Endodermal cell (in vitro differentiated cells): Measurements from ENCODE around the gene CTSL. TPM values are rescaled to one million over a fixed set of nuclear protein-coding genes. Genes with fewer than 3 reads are reported as not detected.

Experiments used
- DNase-seq: peaks from one replicate; pipeline ENCODE4 v3.0.0-alpha.2; 2017
- H3K27ac ChIP-seq: 2 replicates; pipeline ENCODE4 v1.5.1; 2013; ENCODE audit warnings: mild to moderate bottlenecking, low read depth, low read length, moderate library complexity
- H3K27me3 ChIP-seq: 2 replicates; pipeline ENCODE4 v1.6.1; 2013; ENCODE audit warnings: mild to moderate bottlenecking, low read length, moderate library complexity; ENCODE audit not compliant: insufficient read depth, control insufficient read depth, poor library complexity, severe bottlenecking
- H3K36me3 ChIP-seq: 2 replicates; pipeline ENCODE4 v1.7.0; 2013; ENCODE audit warnings: mild to moderate bottlenecking, low read length, moderate library complexity; ENCODE audit not compliant: control insufficient read depth, insufficient read depth
- H3K4me1 ChIP-seq: one replicate; pipeline ENCODE4 v1.7.0; 2013; ENCODE audit warnings: low read length; ENCODE audit not compliant: control insufficient read depth, insufficient read depth
- H3K4me3 ChIP-seq: 2 replicates; pipeline ENCODE4 v1.5.1; 2013; ENCODE audit warnings: mild to moderate bottlenecking, low read length, moderate library complexity
- H3K9ac ChIP-seq: 2 replicates; pipeline ENCODE4 v1.6.1; 2013; ENCODE audit warnings: mild to moderate bottlenecking, low read length, moderate library complexity; ENCODE audit not compliant: poor library complexity, severe bottlenecking; ENCODE audit errors: extremely low read depth
- H3K9me3 ChIP-seq: 2 replicates; pipeline ENCODE4 v1.6.1; 2013; ENCODE audit warnings: mild to moderate bottlenecking, low read length, moderate library complexity; ENCODE audit not compliant: control insufficient read depth
- H3K27ac Mint-ChIP-seq: 2 replicates; pipeline ENCODE4 v1.8.0; 2020; ENCODE audit warnings: mixed read lengths
- H3K27me3 Mint-ChIP-seq: 2 replicates; pipeline ENCODE4 v1.8.0; 2021; ENCODE audit warnings: mild to moderate bottlenecking, mixed read lengths; ENCODE audit not compliant: insufficient read depth
- H3K36me3 Mint-ChIP-seq: 2 replicates; pipeline ENCODE4 v1.8.0; 2020; ENCODE audit warnings: low read depth, mixed read lengths
- H3K4me1 Mint-ChIP-seq: 2 replicates; pipeline ENCODE4 v1.8.0; 2020; ENCODE audit warnings: mixed read lengths
- H3K4me3 Mint-ChIP-seq: 2 replicates; pipeline ENCODE4 v1.8.0; 2020; ENCODE audit warnings: mild to moderate bottlenecking, moderate library complexity, mixed read lengths
- H3K9me3 Mint-ChIP-seq: 2 replicates; pipeline ENCODE4 v1.8.0; 2020; ENCODE audit warnings: mild to moderate bottlenecking, mixed read lengths
- CTCF ChIP-seq: fragments of 200-600 bp; sonication (generic); conservative IDR thresholded peaks from 2 replicates; pipeline ENCODE4 v1.5.0; 2021; ENCODE audit warnings: antibody characterized with exemption, mild to moderate bottlenecking
- WGBS, 2 experiments: methylation state at CpG; one replicate each; pipeline versions ENCODE4 v1.1.5 to v1.1.7; 2013; ENCODE audit warnings: missing lambda C conversion rate in 2 of 2, mixed read lengths in 1 of 2; ENCODE audit not compliant: insufficient coverage in 1 of 2, insufficient read length in 1 of 2; 5-methylcytosine and 5-hydroxymethylcytosine counted together
- total RNA-seq, 2 donors: library from RNA; stranded (reverse); fragmentation: NEBNext Ultra II Directional in 1 of 2; extraction: Animal tissue kit (Norgen Biotek cat#: 25700) in 1 of 2; gene quantifications; 2 replicates in 1 of 2; 3 replicates in 1 of 2; pipeline ENCODE4 v1.2.1, GENCODE V29; 2021

The CTSL gene
- total RNA-seq, 2 donors from 2014 or later = 81.2 to 131 TPM

DNA sequence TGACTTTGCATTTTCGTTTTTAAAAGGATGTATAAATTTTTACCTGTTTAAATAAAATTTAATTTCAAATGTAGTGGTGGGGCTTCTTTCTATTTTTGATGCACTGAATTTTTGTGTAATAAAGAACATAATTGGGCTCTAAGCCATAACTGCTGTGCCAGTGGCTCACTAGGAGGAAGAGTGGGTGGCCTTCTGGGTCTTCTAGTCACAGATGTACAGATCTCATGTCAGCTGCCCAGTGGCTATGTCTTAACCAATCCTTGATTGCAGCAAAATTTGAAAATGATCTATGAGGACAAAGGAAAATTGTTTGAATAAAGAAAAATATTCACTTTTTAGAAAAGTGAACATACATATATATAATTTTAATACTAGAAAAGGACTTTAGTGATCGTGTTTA, 5.4 kb downstream of the CTSL start:
- Mint-ChIP-seq H3K27me3 (peaks cover 3% of the 10 kb centered on the region), H3K9me3 (no peaks in the 10 kb centered on the region), H3K27ac (no peak overlapping the region), H3K4me1 (peaks cover 2% of the 10 kb centered on the region), H3K36me3 (peaks cover 30% of the 10 kb centered on the region), H3K4me3 (no peak overlapping the region)
- DNase-seq = no peak
- no peak overlapping the region for H3K27ac ChIP-seq
- TF ChIP-seq CTCF = no peak
- H3K27me3 ChIP-seq = no peaks in the 10 kb centered on the region
- no peaks in the 10 kb centered on the region for H3K9me3 ChIP-seq
- H3K4me1 ChIP-seq = no peaks in the 10 kb centered on the region
- H3K9ac ChIP-seq = no peak overlapping the region
- H3K4me3 ChIP-seq = no peak overlapping the region
- 80 to 81% methylated on average over 1 of the region's 2 CpGs for WGBS, 2 experiments
- peaks cover 29% of the 10 kb centered on the region for H3K36me3 ChIP-seq

DNA sequence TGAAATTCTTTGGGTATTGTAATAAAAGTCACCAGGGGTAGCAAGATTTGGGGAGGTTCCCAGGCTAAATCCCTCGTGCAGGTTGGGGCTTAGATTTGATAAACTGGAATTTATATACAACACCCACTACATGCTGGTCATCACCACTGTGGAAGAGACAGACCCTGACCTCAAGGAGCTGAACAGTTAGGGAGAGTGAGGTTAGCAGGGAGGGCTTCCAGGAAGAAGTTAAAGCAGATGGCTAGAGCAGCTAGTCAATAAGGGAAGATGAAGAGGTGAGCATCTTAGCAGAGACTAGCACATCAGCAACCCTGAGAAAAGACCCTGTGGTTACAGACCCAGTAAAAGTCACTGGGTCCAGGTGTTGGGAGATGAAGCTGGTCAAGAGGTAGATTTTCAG, 6.4 kb downstream of the CTSL start:
- Histone ChIP-seq H3K4me3 (no peak overlapping the region), H3K36me3 (peaks cover 29% of the 10 kb centered on the region), H3K4me1 (no peaks in the 10 kb centered on the region), H3K27ac (no peak overlapping the region), H3K9me3 (no peaks in the 10 kb centered on the region), H3K27me3 (no peaks in the 10 kb centered on the region), H3K9ac (no peak overlapping the region)
- H3K4me3 Mint-ChIP-seq = no peak overlapping the region
- no peaks in the 10 kb centered on the region for H3K4me1 Mint-ChIP-seq
- H3K27me3 Mint-ChIP-seq = peaks cover 3% of the 10 kb centered on the region
- DNase-seq = no peak
- peaks cover 30% of the 10 kb centered on the region for H3K36me3 Mint-ChIP-seq
- WGBS, 2 experiments = no CpG with 5 or more reads among the region's 1 CpG
- no peak for TF ChIP-seq CTCF
- H3K9me3 Mint-ChIP-seq = no peaks in the 10 kb centered on the region
- H3K27ac Mint-ChIP-seq = no peak overlapping the region

DNA sequence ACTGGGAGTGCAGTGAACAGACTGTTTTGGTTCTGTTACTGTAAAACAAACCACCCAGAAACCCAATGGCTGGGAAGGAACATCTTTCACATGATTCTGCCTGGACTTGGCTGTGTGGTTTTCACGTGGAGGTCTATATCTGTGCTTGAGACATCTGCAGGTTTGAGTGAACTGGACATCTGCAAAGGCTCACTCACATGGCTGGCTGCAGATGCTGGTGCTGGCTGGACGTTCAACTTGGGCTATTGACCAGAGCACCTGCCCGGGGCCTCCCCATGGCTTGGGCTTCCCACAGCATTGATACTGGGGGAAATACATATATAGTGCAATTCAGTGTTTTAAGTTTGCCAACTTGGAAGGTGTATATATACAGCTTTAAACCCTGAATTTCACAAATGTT, 6.8 kb downstream of the CTSL start:
- Mint-ChIP-seq H3K27ac (no peak overlapping the region), H3K9me3 (peaks cover 3% of the 10 kb centered on the region), H3K4me3 (no peak overlapping the region), H3K4me1 (no peaks in the 10 kb centered on the region), H3K36me3 (peaks cover 29% of the 10 kb centered on the region), H3K27me3 (peaks cover 3% of the 10 kb centered on the region)
- Histone ChIP-seq H3K9me3 (no peaks in the 10 kb centered on the region), H3K27me3 (no peaks in the 10 kb centered on the region), H3K36me3 (peaks cover 27% of the 10 kb centered on the region), H3K4me3 (no peak overlapping the region), H3K27ac (no peak overlapping the region), H3K4me1 (no peaks in the 10 kb centered on the region), H3K9ac (no peak overlapping the region)
- WGBS, 2 experiments = 80 to 89% methylated on average over 1 to 3 of the region's 3 CpGs
- no peak for TF ChIP-seq CTCF
- DNase-seq = no peak
